ENCODE results near the gene FARP1.

The FARP1 gene

GRCh38 chr13:98142380-98143156 lies at the start of gene FARP1:
TSS of gene FARP1 (plus strand) at chr13:98143094. CDS start at chr13:98213243, 70,149 bp downstream.
- peak in 1 of 3 donors; percentile 29 for DNase-seq (ENCODE audit: low read depth in 3 of 3)

GRCh38 chr13:98094678-98095266 lies 48.1 kb upstream of the FARP1 start:
- no peak for DNase-seq (ENCODE audit: low read depth in 3 of 3)

GRCh38 chr13:98096059-98096458 lies 46.8 kb upstream of the FARP1 start:
- DNase-seq (ENCODE audit: low read depth in 3 of 3) = no peak

- no peak for DNase-seq (ENCODE audit: low read depth in 3 of 3)
These were observed 45.1 kb upstream of the FARP1 start for GRCh38 chr13:98097749-98098148.

- DNase-seq (ENCODE audit: low read depth in 3 of 3) = no peak
These were observed 44.4 kb upstream of the FARP1 start for GRCh38 chr13:98098516-98098915.

GRCh38 chr13:98099627-98100026 lies 43.3 kb upstream of the FARP1 start:
- DNase-seq (ENCODE audit: low read depth in 3 of 3) = no peak

GRCh38 chr13:98100481-98100880 lies 42.4 kb upstream of the FARP1 start:
- no peak for DNase-seq (ENCODE audit: low read depth in 3 of 3)

GRCh38 chr13:98103531-98103930 lies 39.4 kb upstream of the FARP1 start:
- no peak for DNase-seq (ENCODE audit: low read depth in 3 of 3)

GRCh38 chr13:98103942-98104880 lies 38.7 kb upstream of the FARP1 start:
- no peak for DNase-seq (ENCODE audit: low read depth in 3 of 3)

- no peak for DNase-seq (ENCODE audit: low read depth in 3 of 3)
These were observed 37.0 kb upstream of the FARP1 start for GRCh38 chr13:98105929-98106336.

- no peak for DNase-seq (ENCODE audit: low read depth in 3 of 3)
These were observed 34.6 kb upstream of the FARP1 start for GRCh38 chr13:98108341-98108740.

GRCh38 chr13:98109226-98109853 lies 33.6 kb upstream of the FARP1 start:
- no peak for DNase-seq (ENCODE audit: low read depth in 3 of 3)

- DNase-seq (ENCODE audit: low read depth in 3 of 3) = no peak
These were observed 32.1 kb upstream of the FARP1 start for GRCh38 chr13:98110749-98111148.

GRCh38 chr13:98111168-98112098 lies 31.5 kb upstream of the FARP1 start:
- no peak for DNase-seq (ENCODE audit: low read depth in 3 of 3)

GRCh38 chr13:98112456-98112855 lies 30.4 kb upstream of the FARP1 start:
- DNase-seq (ENCODE audit: low read depth in 3 of 3) = no peak

GRCh38 chr13:98118865-98119264 lies 24.0 kb upstream of the FARP1 start:
- no peak for DNase-seq (ENCODE audit: low read depth in 3 of 3)

- DNase-seq (ENCODE audit: low read depth in 3 of 3) = no peak
These were observed 19.7 kb upstream of the FARP1 start for GRCh38 chr13:98123176-98123575.

GRCh38 chr13:98129059-98129746 lies 13.7 kb upstream of the FARP1 start:
- no peak for DNase-seq (ENCODE audit: low read depth in 3 of 3)

GRCh38 chr13:98133946-98134345 lies 8.9 kb upstream of the FARP1 start:
- DNase-seq (ENCODE audit: low read depth in 3 of 3) = no peak

GRCh38 chr13:98134901-98135300 lies 8.0 kb upstream of the FARP1 start:
- DNase-seq (ENCODE audit: low read depth in 3 of 3) = no peak
